GM12875 (cell line): ENCODE results near the gene TMEFF1.

Experiments
- H3K4me3 ChIP-seq: one replicate; pipeline ENCODE4 v1.5.1; 2011; ENCODE audit warnings: low read depth, low read length, control low read depth
- TF ChIP-seq, protein P1 (sequence below): IDR thresholded peaks from 2 replicates; pipeline ENCODE4 v1.5.1; 2011; ENCODE audit warnings: low read depth, mild to moderate bottlenecking, control low read depth, inconsistent platforms, low read length, moderate library complexity, borderline replicate concordance; ENCODE audit not compliant: insufficient read depth

TMEFF1 gene

DNA sequence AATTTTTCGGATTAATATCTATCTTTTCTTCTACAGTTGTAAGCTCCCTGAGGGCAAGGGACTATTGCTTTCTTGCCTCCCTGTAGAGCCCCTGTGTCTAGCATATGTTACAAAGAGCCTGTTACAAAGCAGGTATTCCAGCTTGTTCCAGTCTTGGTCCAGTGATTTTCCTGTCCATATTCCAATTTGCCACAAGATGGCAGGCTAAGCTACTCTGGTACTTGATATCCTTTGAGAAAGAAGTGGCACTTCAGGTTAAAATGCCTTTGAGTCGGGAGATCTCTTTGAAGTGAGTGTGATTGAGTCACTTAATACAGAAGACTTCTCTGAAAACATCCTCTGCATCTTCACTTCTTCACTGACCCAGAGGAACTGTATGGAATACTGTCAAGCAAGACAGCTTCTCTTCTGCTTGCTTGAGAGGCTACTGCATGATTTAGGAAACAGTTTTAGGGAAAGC is 129.4 kb downstream of the TMEFF1 start:
- TF ChIP-seq, protein P1, sequence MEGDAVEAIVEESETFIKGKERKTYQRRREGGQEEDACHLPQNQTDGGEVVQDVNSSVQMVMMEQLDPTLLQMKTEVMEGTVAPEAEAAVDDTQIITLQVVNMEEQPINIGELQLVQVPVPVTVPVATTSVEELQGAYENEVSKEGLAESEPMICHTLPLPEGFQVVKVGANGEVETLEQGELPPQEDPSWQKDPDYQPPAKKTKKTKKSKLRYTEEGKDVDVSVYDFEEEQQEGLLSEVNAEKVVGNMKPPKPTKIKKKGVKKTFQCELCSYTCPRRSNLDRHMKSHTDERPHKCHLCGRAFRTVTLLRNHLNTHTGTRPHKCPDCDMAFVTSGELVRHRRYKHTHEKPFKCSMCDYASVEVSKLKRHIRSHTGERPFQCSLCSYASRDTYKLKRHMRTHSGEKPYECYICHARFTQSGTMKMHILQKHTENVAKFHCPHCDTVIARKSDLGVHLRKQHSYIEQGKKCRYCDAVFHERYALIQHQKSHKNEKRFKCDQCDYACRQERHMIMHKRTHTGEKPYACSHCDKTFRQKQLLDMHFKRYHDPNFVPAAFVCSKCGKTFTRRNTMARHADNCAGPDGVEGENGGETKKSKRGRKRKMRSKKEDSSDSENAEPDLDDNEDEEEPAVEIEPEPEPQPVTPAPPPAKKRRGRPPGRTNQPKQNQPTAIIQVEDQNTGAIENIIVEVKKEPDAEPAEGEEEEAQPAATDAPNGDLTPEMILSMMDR = peak; percentile 20; the same call in 1 of the 2 replicates
- no peak overlapping the region for H3K4me3 ChIP-seq

DNA sequence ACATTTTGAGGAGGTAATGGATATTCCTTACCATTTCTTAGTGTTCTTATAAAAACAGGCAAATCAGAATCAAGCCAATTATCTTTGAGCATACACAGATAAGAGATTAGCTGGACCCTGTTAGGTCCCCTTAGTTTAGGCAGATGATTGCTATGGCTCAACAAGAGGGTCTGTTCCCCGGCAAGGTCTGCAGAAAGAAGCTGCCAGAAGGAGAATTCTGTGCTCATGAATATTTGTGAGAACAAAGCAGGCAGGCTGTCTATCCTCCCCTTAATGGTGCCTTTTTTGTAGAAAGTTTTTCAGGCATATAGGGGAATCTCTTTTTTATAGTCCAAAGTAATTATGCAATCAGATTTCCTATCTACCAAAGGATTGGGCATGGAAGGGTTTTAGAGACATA is 132.5 kb downstream of the TMEFF1 start:
- H3K4me3 ChIP-seq = no peak overlapping the region
- TF ChIP-seq, protein P1 = no peak

DNA sequence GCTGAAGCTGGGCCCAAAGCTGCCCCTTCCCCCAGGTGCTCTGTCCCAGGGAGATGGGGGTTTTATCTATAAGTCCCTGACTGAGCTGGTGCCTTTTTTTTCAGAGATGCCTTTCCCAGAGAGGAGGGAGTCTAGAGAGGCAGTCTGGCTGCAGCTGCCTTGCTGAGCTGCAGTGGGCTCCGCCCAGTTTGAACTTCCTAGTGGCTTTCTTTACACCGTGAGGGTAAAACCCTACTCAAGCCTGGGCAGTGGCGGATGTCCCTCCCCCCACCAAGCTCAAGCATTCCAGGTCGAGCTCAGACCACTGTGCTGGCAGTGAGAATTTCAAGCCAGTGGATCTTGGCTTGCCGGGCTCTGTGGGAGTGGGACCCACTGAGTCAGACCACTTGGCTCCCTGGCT is 146.2 kb downstream of the TMEFF1 start:
- TF ChIP-seq, protein P1 = no peak
- H3K4me3 ChIP-seq = no peak overlapping the region

DNA sequence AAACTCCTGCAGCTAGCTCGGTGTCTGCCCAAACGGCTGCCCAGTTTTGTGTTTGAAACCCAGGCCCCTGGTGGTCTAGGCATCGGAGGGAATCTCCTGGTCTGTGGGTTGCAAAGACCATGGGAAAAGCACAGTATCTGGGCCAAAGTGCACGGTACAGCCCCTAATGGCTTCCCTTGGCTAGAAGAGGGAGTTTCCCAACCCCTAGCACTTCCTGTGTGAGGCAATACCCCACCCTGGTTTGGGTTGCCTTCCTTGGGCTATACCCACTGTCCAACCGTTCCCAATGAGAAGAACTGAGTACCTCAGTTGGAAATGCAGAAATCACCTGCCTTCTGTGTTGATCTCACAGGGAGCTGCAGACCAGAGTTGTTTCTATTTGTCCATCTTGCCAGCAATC is 146.7 kb downstream of the TMEFF1 start:
- TF ChIP-seq, protein P1 = no peak
- no peak overlapping the region for H3K4me3 ChIP-seq

DNA sequence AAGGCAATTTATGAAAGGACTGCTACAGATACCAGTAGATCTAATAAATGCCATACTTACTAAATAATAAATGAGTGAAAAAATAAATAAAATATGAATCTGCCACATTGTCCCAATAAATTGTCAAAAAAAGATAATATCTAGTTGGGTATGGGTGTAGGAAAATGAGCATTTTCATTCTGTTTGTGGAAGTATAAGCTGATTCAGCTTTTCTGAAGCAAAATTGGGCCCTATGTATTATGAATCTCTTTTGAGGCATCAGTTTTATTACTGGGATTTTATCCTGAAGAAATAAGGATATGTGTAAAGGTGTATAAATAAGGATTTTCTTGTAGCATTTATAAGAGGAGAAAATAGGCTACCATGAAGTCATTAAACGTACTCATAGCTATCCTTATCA is 151.0 kb downstream of the TMEFF1 start:
- TF ChIP-seq, protein P1 = no peak
- H3K4me3 ChIP-seq = no peak overlapping the region

DNA sequence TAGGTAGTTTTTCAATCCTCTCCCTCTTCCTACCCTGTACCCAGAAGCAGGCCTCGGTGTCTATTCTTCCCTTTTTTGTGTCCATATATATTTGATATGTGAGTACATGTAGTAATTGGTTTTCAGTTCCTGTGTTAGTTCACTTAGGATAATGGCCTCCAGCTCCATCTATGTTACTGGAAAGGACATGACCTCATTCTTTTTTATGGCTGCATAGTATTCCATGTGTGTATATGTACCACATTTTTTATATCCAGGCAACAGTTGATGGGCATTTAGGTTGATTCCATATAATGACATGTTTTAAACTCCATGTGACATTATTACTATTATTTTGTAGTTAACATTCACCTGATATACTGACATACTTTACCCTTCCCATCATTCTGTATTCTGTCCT is 154.0 kb downstream of the TMEFF1 start:
- no peak overlapping the region for H3K4me3 ChIP-seq
- TF ChIP-seq, protein P1 = no peak
